ENCODE measurements around the gene CINP.
A peak's percentile ranks its signal among the peaks of the same experiment; 100 is the strongest.

Gene CINP

DNA sequence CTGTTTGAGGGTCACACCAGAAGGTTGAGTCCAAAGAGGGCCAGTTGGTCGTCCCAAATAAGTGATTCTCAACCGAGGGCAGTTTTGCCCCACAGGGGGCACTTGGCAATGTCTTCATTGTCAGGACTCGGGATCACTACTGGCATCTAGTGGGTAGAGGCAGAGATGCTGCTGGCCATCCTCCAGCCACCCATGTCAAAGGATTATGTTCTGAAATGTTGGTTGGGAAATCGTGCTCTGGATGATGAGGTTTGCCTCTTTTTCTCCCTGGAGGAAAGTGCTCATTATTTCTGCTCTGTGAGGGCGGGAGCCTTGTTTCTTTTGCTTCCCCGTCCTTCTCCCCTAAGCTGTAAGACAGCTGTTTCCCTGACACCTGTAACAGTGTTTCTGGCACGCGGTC is 39.6 kb downstream of the CINP start:
- Histone ChIP-seq H3K27me3 (ENCODE audit: control insufficient read depth, low read length) (no peaks in the 10 kb centered on the region), H3K36me3 (ENCODE audit: control insufficient read depth, low read length) (peaks cover 20% of the 10 kb centered on the region), H3K27ac (ENCODE audit: low read depth, low read length) (no peak overlapping the region), H4K20me1 (ENCODE audit: control insufficient read depth, insufficient read depth, low read depth, low read length) (no peaks in the 10 kb centered on the region), H3K4me2 (ENCODE audit: low read length) (no peak overlapping the region), H3F3A (ENCODE audit: control insufficient read depth, insufficient read depth) (no peaks in the 10 kb centered on the region), H3K79me2 (ENCODE audit: control insufficient read depth, low read length) (peaks cover 22% of the 10 kb centered on the region), H3K9me3 (ENCODE audit: control insufficient read depth, insufficient read depth, low read length) (no peaks in the 10 kb centered on the region), H3K9me2 (replicated peaks; ENCODE audit: control insufficient read depth, low read length) (no peaks in the 10 kb centered on the region), H3K4me3 (ENCODE audit: low read length) (no peak overlapping the region), H3K4me1 (ENCODE audit: control insufficient read depth, low read length) (peaks cover 20% of the 10 kb centered on the region)
- TF ChIP-seq, protein P1, sequence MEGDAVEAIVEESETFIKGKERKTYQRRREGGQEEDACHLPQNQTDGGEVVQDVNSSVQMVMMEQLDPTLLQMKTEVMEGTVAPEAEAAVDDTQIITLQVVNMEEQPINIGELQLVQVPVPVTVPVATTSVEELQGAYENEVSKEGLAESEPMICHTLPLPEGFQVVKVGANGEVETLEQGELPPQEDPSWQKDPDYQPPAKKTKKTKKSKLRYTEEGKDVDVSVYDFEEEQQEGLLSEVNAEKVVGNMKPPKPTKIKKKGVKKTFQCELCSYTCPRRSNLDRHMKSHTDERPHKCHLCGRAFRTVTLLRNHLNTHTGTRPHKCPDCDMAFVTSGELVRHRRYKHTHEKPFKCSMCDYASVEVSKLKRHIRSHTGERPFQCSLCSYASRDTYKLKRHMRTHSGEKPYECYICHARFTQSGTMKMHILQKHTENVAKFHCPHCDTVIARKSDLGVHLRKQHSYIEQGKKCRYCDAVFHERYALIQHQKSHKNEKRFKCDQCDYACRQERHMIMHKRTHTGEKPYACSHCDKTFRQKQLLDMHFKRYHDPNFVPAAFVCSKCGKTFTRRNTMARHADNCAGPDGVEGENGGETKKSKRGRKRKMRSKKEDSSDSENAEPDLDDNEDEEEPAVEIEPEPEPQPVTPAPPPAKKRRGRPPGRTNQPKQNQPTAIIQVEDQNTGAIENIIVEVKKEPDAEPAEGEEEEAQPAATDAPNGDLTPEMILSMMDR (IDR thresholded peaks at IDR 0.05; ENCODE audit: low read depth, low read length, poor library complexity, severe bottlenecking), result peak; percentile 49
- no peak for TF ChIP-seq EZH2phosphoT487 (IDR thresholded peaks at IDR 0.05; ENCODE audit: borderline replicate concordance, low read length)

DNA sequence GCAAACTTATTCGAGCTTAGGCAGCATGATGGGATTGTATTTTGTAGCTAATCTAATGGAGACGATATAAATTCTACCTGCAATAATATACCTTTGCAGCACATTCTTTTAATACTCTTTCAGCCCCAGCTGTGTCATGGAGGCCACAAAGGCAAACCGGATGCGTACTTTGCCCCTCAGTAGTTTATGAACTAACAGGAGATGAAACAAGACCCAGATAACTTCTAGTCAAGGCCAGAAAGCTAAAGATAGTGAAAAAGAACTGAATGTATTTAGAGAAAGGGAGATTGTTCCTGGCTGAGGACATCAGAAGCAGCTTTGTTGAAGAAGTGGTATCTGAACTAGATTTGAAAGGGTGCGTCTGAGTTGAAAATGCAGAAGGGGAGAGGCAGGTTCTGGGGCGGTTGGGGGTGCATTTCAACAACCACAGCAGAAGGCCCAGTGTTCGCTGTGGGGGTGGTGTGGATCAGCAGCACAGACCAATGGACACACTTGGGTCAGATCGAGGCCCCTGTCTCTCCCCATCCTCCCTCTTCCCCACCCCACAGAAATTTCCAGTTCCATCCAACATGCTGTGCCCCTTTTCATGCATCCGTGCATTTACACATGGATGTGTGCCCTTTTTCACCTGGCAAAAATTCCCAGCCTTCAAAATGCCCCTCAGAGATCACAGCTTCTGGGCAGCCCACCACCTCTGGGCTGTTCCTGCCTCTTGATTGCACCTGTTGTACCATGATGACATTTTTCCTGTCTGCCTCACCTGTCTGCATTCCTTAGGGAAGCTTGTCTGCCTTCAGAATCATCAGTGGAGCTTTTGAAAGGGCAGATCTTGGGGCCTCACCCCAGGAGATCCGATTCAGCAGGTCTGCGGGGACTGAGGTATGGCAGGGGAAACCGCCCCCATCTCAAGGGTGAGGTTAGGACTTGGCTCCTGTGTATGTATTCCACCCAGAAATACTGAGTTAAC is 41.0 kb downstream of the CINP start:
- Histone ChIP-seq H3K9me2 (replicated peaks; ENCODE audit: control insufficient read depth, low read length) (no peaks in the 10 kb centered on the region), H4K20me1 (ENCODE audit: control insufficient read depth, insufficient read depth, low read depth, low read length) (no peaks in the 10 kb centered on the region), H3K27ac (ENCODE audit: low read depth, low read length) (no peak overlapping the region), H3F3A (ENCODE audit: control insufficient read depth, insufficient read depth) (no peaks in the 10 kb centered on the region), H3K4me3 (ENCODE audit: low read length) (no peak overlapping the region), H3K27me3 (ENCODE audit: control insufficient read depth, low read length) (no peaks in the 10 kb centered on the region), H3K4me2 (ENCODE audit: low read length) (0 out of 2 replicates have a peak overlapping the region, but pooled peaks have one; percentile 98), H3K9me3 (ENCODE audit: control insufficient read depth, insufficient read depth, low read length) (no peaks in the 10 kb centered on the region), H3K79me2 (ENCODE audit: control insufficient read depth, low read length) (peaks cover 22% of the 10 kb centered on the region), H3K4me1 (ENCODE audit: control insufficient read depth, low read length) (peaks cover 28% of the 10 kb centered on the region), H3K36me3 (ENCODE audit: control insufficient read depth, low read length) (peaks cover 20% of the 10 kb centered on the region)
- TF ChIP-seq, protein P1 (IDR thresholded peaks at IDR 0.05; ENCODE audit: low read depth, low read length, poor library complexity, severe bottlenecking), result no peak
- no peak for TF ChIP-seq EZH2phosphoT487 (IDR thresholded peaks at IDR 0.05; ENCODE audit: borderline replicate concordance, low read length)

DNA sequence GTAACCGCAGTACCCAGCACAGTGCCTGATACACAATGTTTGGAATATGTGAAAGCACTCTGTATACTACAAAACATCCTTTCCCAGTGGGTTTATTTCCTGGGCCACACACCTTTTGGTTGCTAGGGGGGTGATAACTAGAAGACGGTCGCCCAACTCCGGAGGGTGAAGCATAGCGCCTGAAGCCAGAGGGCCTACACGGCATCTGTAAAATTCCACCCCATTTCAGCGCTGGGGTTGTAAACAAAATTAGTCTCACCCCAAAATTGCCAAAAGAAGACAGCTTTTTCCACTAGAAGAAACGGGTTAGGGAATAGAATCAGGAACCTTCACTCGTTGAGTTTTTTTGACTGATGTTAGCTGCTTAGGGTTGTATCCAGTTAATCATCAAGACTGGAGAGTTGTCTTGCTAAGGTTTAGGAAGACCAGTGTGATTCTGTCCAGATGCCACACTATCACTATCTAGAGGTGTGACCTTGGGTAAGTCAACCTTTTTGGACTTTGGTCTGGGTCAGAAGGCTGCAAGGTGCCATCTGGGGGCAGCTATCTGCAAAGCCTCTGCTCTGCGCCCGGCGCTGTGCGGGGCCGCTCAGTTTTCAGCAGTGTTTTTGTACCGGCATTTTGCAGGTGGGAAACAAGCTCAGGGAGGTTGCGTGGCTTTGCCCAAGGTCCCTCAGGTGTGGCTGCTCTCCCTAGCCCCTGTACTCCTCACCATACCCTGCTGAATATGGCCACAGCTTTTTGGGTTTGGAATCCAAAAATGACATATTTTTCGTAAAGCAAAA is 41.8 kb downstream of the CINP start:
- H3K4me1 ChIP-seq (ENCODE audit: control insufficient read depth, low read length), result peaks cover 33% of the 10 kb centered on the region
- no peak overlapping the region for H3K27ac ChIP-seq (ENCODE audit: low read depth, low read length)
- peak overlapping the region; percentile 94 for H3K4me3 ChIP-seq (ENCODE audit: low read length)
- peak overlapping the region; percentile 98 for H3K4me2 ChIP-seq (ENCODE audit: low read length)
- no peaks in the 10 kb centered on the region for H3F3A ChIP-seq (ENCODE audit: control insufficient read depth, insufficient read depth)
- no peaks in the 10 kb centered on the region for H3K9me3 ChIP-seq (ENCODE audit: control insufficient read depth, insufficient read depth, low read length)
- H3K9me2 ChIP-seq (replicated peaks; ENCODE audit: control insufficient read depth, low read length), result no peaks in the 10 kb centered on the region
- peaks cover 22% of the 10 kb centered on the region for H3K79me2 ChIP-seq (ENCODE audit: control insufficient read depth, low read length)
- TF ChIP-seq EZH2phosphoT487 (IDR thresholded peaks at IDR 0.05; ENCODE audit: borderline replicate concordance, low read length), result no peak
- TF ChIP-seq, protein P1 (IDR thresholded peaks at IDR 0.05; ENCODE audit: low read depth, low read length, poor library complexity, severe bottlenecking), result no peak
- no peaks in the 10 kb centered on the region for H4K20me1 ChIP-seq (ENCODE audit: control insufficient read depth, insufficient read depth, low read depth, low read length)
- peaks cover 16% of the 10 kb centered on the region for H3K36me3 ChIP-seq (ENCODE audit: control insufficient read depth, low read length)
- no peaks in the 10 kb centered on the region for H3K27me3 ChIP-seq (ENCODE audit: control insufficient read depth, low read length)
